OCI-LY3 (cell line): ENCODE results near the gene UBA3.

Experiments used
- EZH2phosphoT487 ChIP-seq: fragments of 200-600 bp; shearing (Covaris generic); IDR thresholded peaks from 2 replicates; pipeline ENCODE4 v1.6.1; 2018; ENCODE audit warnings: antibody characterized with exemption, mixed run types, low read depth
- TF ChIP-seq, protein P1 (sequence below): fragments of 200-600, 300-600 bp; sonication (generic); IDR thresholded peaks from 2 replicates; pipeline ENCODE4 v1.5.1; 2014; ENCODE audit warnings: antibody characterized with exemption, low read length, low read depth

- TF ChIP-seq, protein P1, sequence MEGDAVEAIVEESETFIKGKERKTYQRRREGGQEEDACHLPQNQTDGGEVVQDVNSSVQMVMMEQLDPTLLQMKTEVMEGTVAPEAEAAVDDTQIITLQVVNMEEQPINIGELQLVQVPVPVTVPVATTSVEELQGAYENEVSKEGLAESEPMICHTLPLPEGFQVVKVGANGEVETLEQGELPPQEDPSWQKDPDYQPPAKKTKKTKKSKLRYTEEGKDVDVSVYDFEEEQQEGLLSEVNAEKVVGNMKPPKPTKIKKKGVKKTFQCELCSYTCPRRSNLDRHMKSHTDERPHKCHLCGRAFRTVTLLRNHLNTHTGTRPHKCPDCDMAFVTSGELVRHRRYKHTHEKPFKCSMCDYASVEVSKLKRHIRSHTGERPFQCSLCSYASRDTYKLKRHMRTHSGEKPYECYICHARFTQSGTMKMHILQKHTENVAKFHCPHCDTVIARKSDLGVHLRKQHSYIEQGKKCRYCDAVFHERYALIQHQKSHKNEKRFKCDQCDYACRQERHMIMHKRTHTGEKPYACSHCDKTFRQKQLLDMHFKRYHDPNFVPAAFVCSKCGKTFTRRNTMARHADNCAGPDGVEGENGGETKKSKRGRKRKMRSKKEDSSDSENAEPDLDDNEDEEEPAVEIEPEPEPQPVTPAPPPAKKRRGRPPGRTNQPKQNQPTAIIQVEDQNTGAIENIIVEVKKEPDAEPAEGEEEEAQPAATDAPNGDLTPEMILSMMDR = no peak
- TF ChIP-seq EZH2phosphoT487 = no peak
These were observed 46.8 kb upstream of the UBA3 start for GRCh38 chr3:69126999-69127398.
